ENCODE measurements around the gene PLEKHG4.
A peak's percentile ranks its signal among the peaks of the same experiment; 100 is the strongest.

Gene PLEKHG4

DNA sequence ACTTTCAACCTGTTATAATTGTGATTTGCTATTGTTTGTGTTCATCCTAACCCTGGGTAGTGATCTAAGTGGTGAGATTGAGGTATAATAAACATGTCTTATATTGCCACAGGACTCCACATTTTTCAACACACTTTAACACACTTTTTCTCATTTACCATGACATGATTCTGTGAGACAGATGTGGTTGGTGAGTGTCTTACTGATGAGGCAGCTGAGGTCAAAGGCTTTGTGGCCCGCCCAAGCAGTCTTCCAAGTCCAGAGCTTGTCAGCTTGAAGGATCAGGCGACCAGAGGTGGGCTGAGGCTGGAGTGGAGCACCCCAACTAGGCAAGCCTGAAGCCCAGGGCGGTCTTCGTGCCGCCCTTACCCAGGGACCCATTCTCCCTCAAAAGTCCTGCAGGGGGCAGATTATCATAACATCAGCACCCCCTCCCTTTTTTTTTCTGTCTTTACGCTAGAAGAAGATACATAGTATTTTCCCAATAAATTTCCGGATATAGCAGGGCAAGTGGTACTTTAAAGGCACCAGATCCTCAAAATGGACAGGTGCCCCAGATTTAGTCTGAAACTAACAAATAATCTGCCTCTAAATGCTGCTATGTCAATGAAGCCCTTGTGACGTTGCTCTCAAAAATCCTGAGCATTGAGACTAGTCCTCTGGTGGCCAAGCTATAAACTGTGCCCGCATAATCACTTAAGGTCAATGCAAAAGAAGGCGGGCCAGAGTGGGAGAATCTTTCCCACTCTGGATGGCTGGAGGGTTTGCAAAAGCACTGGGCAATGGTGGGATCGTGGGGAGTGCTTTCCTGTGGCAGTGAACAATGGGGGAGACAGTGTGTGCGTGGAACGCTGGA is 26.1 kb downstream of the PLEKHG4 start:
- no peak overlapping the region for H3K4me3 ChIP-seq (ENCODE audit: low read length)

GRCh38 chr16:67310561-67310960 is 31.2 kb downstream of the PLEKHG4 start:
- DNase-seq (ENCODE audit: low read depth, low spot score) = no peak
- no peak overlapping the region for H3K4me3 ChIP-seq (ENCODE audit: low read length)

More for the DNA sequence above, 26.1 kb downstream of the PLEKHG4 start:
- no peak for DNase-seq (ENCODE audit: low read depth, low spot score)

DNA sequence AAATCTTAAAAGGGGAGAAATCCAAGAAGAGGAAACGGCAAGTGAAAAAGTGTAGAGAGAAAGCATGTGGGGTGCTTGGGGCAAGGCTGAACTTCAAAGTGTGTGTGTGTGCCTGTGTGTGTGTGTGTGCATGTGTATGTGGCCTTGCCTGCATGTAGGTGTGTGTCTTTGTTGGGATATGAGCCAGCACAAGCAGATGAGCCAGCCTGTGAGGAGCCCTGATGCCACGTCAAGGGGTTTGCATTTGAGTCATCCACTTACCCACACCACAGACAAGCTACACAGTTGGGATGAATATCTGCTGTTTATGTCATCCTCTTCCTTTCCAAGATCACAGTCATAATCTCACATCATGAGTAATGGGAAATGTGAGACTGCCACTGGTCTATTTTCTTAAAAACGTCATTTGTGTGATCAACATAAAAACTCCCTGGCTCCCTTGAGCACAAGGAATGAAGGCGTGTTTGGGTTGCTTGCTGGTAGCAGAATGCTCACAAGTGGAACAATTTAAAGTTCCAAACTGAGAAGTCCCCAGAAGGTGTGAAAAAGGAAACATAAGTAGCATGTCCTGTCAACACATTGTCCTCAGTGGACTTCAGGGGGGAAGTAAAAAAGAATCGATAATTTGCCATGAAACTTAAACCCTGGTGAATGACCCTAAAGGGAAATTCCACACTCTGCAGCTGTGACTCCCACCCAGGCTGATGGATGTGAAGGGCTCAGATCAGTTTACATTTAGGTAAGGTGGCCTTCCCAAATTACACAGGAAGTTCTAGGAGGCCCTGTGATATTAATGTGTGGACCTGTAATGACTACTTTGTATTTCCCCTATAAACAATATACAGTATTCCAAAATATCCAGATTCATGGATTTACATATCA is 32.5 kb downstream of the PLEKHG4 start:
- peak; percentile 12 for DNase-seq (ENCODE audit: low read depth, low spot score)
- no peak overlapping the region for H3K4me3 ChIP-seq (ENCODE audit: low read length)

- no peak overlapping the region for H3K4me3 ChIP-seq (ENCODE audit: low read length)
- no peak for DNase-seq (ENCODE audit: low read depth, low spot score)
These were observed 33.4 kb downstream of the PLEKHG4 start for GRCh38 chr16:67312719-67313118.

- no peak overlapping the region for H3K4me3 ChIP-seq (ENCODE audit: low read length)
- no peak for DNase-seq (ENCODE audit: low read depth, low spot score)
These were observed 38.5 kb downstream of the PLEKHG4 start for GRCh38 chr16:67317853-67318252.

GRCh38 chr16:67326115-67326471 is 46.8 kb downstream of the PLEKHG4 start:
- DNase-seq (ENCODE audit: low read depth, low spot score) = no peak
- H3K4me3 ChIP-seq (ENCODE audit: low read length) = peak overlapping the region; percentile 90

DNA sequence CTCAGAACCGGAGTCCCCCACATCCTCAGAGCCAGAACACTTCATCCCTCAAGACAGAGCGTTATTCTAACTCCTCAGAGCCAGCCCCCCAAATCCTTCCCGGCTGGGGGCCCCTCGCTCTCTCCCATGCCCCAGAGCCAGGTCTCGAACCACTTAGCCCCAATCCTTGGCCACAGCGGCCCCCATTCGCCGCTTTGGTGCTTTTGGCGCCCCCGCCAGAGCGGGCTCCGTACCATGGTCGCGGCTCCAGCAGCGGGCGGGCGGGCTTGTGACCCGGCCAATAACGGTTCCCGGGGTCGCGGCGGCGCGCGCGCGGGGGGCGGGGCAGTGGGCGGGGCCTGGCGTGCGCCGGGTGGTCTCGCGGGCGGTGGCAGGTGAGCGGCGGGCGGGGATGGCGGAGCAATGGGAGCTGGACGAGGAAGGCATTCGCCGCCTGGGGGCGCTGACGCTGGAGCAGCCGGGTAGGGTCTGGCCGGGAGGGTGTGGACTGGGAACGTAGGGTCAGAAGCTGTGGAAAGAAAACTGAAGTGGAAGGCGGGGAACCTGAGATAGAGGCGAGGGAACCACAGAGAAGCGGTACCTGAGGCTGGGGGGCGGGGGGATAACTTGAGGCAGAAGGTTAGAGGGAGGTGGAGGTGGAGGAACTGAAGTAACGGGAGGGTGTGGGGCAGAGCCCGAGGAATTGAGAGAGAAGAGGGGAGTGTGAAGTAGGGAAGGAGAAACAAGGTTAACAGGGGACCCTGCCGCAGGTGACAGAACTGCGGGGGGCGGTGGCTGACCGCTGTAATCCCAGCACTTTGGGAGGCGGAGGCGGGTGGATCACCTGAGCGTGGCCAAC is 47.4 kb downstream of the PLEKHG4 start, which contains the start of the genes KCTD19 and LRRC36:
Gene KCTD19 (minus strand): TSS at position 270 of the 838 bp plus-strand sequence. CDS start 34 bp downstream, at position 236.
Gene LRRC36 (plus strand): TSS at position 344 of the 838 bp plus-strand sequence. CDS start 48 bp downstream, at position 392.
- DNase-seq (ENCODE audit: low read depth, low spot score) = peak; percentile 61
- peak within 1 kb of the TSS; percentile 90 for H3K4me3 ChIP-seq (ENCODE audit: low read length)

DNA sequence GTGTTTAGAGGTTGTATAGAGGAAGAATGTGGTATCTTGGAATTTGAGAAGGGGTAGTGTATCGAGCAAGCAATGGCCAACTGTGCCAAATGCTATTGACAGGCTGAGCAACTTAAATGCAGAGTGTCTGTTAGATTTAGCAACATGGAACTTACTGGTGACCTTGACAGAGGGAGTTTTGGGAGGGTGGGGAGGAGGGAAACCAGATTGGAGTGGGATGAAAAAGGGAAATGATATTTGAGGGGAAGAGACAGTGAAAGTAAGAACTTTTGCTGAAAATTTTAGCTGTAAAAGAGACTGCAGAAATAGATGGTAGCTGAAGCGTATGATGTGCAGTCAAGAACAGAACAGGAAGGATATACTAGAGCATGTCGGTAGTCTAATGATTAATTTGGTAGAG is 48.4 kb downstream of the PLEKHG4 start:
- DNase-seq (ENCODE audit: low read depth, low spot score) = no peak
- no peak overlapping the region for H3K4me3 ChIP-seq (ENCODE audit: low read length)

- H3K4me3 ChIP-seq (ENCODE audit: low read length) = no peak overlapping the region
- no peak for DNase-seq (ENCODE audit: low read depth, low spot score)
These were observed 50.6 kb downstream of the PLEKHG4 start for GRCh38 chr16:67329901-67330300.

DNA sequence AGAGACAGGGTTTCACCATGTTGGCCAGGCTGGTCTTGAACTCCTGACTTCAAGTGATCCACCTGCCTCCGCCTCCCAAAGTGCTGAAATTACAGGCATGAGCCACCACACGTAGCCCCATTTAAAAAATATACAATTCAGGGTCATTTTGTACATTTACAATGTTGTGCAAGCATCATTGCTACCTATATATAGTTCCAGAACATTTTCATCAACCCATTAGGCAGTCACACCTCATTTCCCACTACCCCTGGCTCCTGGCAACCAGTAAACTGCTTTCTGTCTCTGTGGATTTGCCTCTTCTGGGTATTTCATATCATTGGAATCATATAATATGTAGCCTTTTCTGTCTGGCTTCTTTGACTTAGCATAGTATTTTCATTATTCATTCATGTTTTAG is 54.0 kb downstream of the PLEKHG4 start:
- DNase-seq (ENCODE audit: low read depth, low spot score) = no peak
- no peak overlapping the region for H3K4me3 ChIP-seq (ENCODE audit: low read length)

DNA sequence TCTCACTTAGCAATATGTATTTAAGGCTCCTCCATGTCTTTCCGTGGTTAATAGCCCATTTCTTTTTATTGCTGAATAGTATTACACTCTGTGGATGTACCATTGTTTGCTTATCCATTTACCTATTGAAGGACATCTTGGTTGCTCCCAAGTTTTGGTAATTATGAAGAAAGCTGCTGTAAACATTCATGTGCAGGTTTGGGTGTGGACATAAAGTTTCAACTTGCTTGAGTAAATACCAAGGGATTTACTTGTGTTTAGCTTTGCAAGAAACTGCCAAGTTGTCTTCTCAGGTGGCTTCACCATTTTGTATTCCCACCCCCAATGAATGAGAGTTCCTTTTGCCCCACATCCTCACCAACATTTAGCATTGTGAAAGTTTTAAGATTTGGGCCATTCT is 56.8 kb downstream of the PLEKHG4 start:
- H3K4me3 ChIP-seq (ENCODE audit: low read length) = no peak overlapping the region
- DNase-seq (ENCODE audit: low read depth, low spot score) = no peak

DNA sequence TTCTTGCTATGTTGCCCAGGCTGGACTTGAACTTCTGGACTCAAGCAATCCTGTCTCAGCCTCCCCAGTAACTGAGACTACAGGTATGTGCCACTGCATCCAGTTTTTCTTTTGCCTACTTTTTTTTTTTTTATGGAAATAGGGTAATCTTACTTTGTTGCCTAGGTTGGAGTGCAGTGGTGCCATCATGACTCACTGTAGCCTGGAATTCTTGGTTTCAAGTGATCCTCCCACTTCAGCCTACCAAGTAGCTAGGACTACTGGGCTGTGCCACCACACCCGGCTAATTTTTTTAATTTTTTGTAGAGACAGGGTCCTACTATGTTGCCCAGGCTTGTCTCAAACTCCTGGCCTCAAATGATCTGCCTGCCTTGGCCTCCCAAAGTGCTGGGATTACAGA is 57.3 kb downstream of the PLEKHG4 start:
- no peak for DNase-seq (ENCODE audit: low read depth, low spot score)
- H3K4me3 ChIP-seq (ENCODE audit: low read length) = no peak overlapping the region
